ENCODE results near the gene NWD2.

The NWD2 gene

DNA sequence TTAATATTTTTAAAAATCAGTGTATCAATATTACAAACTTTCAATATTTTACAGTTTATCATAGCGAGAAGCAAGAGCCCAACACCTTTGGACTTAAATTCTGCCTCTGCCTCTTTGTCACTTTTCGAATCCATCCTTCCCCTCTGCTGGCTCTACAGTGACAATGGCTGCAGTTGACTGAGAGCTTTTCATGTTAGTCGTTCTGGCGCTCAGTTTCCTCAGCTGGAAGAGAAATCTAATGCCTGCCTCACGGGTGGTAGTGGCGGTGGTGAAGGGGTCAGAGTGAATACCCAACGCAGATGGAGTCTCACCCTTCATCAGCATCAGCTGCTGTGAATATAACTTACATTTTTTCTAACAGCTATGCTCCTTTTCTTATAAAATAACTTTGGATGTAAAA lies 144.8 kb downstream of the NWD2 start:
- no peak overlapping the region for H3K4me3 ChIP-seq (ENCODE audit: low read depth, low read length)
- no peak for DNase-seq (ENCODE audit: low read depth)
- TF ChIP-seq, protein P1, sequence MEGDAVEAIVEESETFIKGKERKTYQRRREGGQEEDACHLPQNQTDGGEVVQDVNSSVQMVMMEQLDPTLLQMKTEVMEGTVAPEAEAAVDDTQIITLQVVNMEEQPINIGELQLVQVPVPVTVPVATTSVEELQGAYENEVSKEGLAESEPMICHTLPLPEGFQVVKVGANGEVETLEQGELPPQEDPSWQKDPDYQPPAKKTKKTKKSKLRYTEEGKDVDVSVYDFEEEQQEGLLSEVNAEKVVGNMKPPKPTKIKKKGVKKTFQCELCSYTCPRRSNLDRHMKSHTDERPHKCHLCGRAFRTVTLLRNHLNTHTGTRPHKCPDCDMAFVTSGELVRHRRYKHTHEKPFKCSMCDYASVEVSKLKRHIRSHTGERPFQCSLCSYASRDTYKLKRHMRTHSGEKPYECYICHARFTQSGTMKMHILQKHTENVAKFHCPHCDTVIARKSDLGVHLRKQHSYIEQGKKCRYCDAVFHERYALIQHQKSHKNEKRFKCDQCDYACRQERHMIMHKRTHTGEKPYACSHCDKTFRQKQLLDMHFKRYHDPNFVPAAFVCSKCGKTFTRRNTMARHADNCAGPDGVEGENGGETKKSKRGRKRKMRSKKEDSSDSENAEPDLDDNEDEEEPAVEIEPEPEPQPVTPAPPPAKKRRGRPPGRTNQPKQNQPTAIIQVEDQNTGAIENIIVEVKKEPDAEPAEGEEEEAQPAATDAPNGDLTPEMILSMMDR (IDR thresholded peaks at IDR 0.05; ENCODE audit: control insufficient read depth, extremely low read depth, insufficient read depth), result no peak

DNA sequence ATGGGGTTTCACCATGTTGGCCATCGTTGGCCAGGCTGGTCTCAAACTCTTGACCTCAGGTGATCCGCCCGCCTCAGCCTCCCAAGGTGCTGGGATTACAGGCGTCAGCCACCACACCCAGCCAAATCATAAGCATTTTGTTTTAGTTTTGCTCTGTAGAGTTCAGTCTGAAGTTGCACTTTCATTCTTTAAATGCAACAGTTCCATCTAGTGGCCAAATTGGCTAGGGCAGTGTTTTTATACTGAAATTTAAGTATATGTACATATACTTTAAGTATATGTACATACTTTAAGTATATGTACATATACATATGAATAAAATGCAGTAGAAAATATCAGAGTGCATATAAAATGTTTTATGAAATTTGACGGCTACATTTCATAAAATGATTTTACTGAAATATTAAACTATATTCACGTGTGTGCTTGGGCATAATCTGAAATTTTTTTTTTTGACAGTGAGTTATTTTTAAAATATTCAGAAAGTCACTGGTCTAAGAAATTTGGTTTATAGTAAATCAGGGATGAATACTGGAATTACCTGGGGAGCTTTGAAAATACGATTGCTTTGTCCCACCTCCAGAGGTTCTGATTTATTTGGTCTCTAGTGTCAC lies 145.5 kb downstream of the NWD2 start:
- peak; percentile 46 for DNase-seq (ENCODE audit: low read depth)
- no peak overlapping the region for H3K4me3 ChIP-seq (ENCODE audit: low read depth, low read length)
- TF ChIP-seq, protein P1 (IDR thresholded peaks at IDR 0.05; ENCODE audit: control insufficient read depth, extremely low read depth, insufficient read depth), result peak; percentile 78

DNA sequence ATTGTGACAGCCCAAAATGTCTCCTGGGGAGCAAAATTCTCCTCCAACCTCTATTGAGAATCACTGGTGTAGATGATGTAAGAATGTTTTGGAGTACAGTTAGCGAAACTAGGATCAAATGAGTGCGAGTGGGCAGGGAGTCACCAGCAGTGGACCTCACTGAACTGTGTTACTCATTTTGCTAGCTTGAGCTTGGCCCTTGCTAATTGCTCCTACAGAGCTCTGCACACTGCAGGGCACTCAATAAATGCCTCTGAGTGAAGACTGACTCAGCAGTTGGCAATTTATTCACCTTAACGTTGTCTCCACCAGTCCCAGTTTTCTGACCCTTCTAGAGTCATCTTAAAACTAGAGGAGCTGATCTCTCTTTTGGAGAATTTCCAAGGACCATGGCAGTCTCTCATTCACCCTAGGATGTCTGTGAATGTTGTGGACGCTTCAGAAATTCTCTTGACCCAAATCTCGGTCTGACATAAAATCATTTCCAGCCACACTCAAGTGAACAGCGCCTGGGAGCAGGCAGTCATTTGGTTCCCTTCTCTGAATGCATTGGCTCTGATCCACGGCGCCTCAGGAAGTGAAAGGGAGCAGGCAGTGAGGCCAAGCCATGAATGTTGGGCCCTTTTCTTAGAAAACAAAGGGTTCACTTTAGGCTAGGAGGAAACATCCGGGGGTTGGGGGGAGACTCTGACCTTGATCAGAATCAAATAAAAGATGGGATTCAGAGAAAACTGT lies 148.1 kb downstream of the NWD2 start:
- TF ChIP-seq, protein P1 (IDR thresholded peaks at IDR 0.05; ENCODE audit: control insufficient read depth, extremely low read depth, insufficient read depth), result no peak
- no peak overlapping the region for H3K4me3 ChIP-seq (ENCODE audit: low read depth, low read length)
- DNase-seq (ENCODE audit: low read depth), result no peak

DNA sequence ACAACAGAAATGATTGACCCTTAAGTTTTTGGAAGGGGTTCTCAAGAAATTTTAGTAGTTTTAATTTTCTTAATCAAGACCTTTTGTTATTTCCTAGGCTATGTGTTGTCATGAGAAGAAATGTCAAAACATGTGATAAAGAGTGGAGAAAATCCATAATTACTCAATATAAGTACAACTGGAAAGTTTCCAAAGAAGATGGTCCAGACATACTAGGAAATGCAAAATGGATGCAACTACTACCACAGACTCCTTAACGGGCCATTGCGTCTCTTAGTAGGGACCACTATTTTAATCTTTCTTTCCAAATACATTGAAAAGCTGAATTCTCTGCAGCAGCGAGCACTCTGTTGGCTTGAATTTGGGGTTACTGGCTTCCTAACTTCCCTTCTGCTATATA lies 148.8 kb downstream of the NWD2 start:
- DNase-seq (ENCODE audit: low read depth), result no peak
- TF ChIP-seq, protein P1 (IDR thresholded peaks at IDR 0.05; ENCODE audit: control insufficient read depth, extremely low read depth, insufficient read depth), result no peak
- H3K4me3 ChIP-seq (ENCODE audit: low read depth, low read length), result no peak overlapping the region

DNA sequence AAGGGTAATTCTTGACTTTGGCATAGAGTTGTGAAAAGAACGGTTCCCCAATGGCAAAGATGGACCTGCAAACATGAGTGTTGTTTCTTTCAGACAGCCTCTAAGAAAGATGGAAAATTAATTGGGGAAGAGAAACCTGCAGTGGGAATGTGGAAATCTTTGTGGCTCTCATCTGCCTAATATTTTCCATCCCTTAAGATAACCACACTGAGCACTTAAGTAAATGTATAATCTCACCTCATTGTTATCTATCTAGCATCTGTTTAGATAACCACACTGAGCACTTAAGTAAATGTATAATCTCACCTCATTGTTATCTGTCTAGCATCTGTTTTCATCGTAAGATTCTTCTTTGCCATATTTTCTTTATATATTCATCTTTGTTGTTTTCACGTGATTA lies 149.3 kb downstream of the NWD2 start:
- no peak overlapping the region for H3K4me3 ChIP-seq (ENCODE audit: low read depth, low read length)
- TF ChIP-seq, protein P1 (IDR thresholded peaks at IDR 0.05; ENCODE audit: control insufficient read depth, extremely low read depth, insufficient read depth), result no peak
- DNase-seq (ENCODE audit: low read depth), result no peak

DNA sequence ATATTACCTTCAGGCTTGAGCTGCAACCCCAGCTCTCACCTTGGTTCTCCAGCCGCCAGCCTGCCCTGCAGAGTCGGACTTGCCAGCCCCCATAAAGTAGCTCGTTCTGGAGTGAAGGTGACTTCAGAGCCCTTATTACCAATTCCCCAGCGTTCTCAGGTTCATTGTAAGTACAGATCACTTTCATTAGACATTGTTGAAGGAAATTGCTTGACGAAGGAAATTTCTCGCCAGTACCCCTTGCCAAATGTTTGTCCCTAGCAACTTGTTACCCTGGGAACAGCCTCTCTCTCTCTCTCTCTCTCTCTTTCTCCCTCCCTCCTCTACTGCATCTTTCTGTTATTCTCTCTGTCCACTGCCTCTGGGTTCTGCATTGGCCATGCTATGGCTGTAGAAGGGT lies 153.0 kb downstream of the NWD2 start:
- TF ChIP-seq, protein P1 (IDR thresholded peaks at IDR 0.05; ENCODE audit: control insufficient read depth, extremely low read depth, insufficient read depth), result no peak
- no peak overlapping the region for H3K4me3 ChIP-seq (ENCODE audit: low read depth, low read length)
- no peak for DNase-seq (ENCODE audit: low read depth)
